Frontal cortex (tissue), 4 donors: ENCODE measurements around the gene HMGXB3. TPM values are rescaled to one million over a fixed set of nuclear protein-coding genes. Genes with fewer than 3 reads are reported as not detected.
"Not testable (repeated sequence)": the region's sequence is repeated elsewhere in the genome, so short reads cannot be mapped to it uniquely, and the experiment has no call there.

Source experiments
- DNase-seq, 2 donors: peaks; one replicate each; pipeline ENCODE4 v3.0.0; 2012; ENCODE audit warnings: low spot score in 2 of 2
- FAIRE-seq: peaks from 2 replicates; lab custom pipeline; 2012; peaks lifted over from hg19 to GRCh38; lab: Jason Lieb, UNC
- small RNA-seq: library from RNA; depleted of rRNA; stranded (forward); fragments of <200 nt; gene quantifications from one replicate; pipeline ENCODE3, GENCODE V24; 2014
- total RNA-seq: library from RNA; depleted of rRNA; stranded (reverse); fragments of >200 nt; gene quantifications from one replicate; pipeline ENCODE4 v1.2.3, GENCODE V29; 2014
- donor health status: control.
- donor health status: control.
- donor health status: control.

Gene HMGXB3
- total RNA-seq, 1 donor from 2014 or later, result 21.2 TPM

GRCh38 chr5:150080696-150081435, 80.3 kb downstream of the HMGXB3 start:
- DNase-seq (peak in 1 of 2 donors; percentile 6), FAIRE-seq (no peak)

DNA sequence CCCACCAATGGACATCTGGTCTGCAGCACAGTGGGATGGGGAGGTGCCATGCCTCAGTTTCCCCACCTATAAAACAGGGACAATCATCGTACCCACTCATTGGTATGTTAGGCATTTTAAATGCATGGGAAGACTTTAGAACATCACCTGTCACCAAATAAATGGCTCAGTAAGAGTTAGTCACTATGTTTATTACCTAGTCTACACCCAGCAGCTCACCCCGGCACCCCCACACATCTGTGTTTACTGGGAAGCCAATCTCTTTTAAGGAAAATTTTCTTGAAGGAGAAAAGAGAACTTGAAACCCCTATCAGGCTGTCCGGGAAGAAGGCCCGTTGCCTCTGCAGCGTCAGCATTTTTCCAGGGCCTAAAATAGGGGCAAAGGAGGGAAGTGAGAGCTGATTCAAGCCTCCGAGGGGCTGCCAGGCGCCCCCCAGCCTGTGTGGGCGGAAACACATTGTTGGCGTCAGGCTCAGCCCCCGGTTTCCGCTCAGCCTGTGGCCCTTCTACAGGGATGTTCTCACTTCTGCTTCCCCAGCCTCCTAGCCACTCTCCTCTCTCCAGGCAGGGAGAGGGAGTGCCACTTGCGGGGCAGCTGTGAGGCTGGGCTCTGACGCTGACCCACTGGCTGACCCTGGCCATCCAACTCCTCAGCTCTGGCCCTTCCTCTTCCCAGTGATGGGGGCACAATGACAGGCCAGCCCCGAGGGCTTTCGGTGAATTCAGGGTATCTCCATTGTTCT, 81.2 kb downstream of the HMGXB3 start:
- FAIRE-seq (no peak), DNase-seq (peak in 1 of 2 donors; percentile 30)

DNA sequence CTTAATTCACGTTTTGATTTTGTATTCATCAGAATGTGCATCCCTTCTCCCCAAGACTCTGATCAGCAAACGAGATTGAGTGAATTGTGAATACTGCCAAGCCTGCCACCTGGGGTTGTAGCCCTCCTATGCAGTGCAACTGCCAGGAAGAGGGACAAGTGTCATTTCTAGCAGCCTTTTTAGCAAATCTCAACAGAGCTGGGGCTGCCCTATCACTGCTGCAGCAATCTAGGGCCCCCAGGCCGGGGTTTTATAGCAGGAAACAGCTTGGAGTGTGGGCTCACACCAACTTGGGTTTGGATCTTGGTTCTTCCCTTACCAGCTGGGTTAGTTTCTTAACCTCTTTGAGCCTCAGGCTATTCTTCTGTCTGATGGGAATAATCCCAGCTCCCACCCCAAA, 81.8 kb downstream of the HMGXB3 start:
- DNase-seq (peak in 1 of 2 donors; percentile 1), FAIRE-seq (no peak)

- DNase-seq, result no peak
These were observed 82.3 kb downstream of the HMGXB3 start for GRCh38 chr5:150082889-150083288.

GRCh38 chr5:150084754-150085153, 84.2 kb downstream of the HMGXB3 start:
- DNase-seq, FAIRE-seq: not testable (repeated sequence)

More at GRCh38 chr5:150082889-150083288, 82.3 kb downstream of the HMGXB3 start:
- FAIRE-seq, result no peak

DNA sequence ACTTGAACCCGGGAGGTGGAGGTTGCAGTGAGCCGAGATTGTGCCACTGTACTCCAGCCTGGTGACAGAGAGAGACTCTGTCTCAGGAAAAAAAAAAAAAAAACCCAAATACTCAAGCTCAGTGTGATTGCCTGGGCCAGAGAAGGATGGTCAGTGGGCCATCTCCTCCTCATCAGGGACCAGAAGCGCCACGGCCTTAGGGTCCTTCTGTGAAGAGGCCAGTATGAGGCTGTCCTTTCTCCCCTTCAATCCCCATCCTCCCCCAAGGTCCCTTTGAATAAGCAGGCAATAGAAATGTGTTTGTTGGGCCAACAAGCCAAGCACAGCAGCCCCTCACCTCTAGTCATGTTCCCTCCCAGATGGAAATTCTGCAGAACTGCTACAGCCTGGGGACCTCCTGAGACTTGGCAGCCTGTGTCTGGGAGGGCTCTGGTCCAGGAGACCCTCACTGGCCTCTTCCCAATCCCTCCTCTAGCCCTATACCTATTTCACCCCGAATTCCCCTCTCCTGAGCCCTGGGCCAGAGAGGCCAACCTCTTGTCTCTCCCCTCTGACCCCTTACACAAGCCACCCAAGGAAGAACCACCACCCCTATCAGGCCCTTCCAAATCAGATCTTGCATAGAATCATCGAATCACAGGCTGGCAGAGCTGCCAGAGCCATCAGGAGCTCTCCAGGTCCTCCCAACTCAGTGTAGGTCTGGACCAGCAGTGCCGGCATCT, 84.8 kb downstream of the HMGXB3 start:
- DNase-seq (peak in 1 of 2 donors; percentile 0), FAIRE-seq (no peak)

- DNase-seq (peak in 1 of 2 donors; percentile 2), FAIRE-seq (no peak)
These were observed 85.6 kb downstream of the HMGXB3 start, which contains the start of gene CSF1R for GRCh38 chr5:150085950-150086715. CSF1R (minus strand) TSS chr5:150086554; CDS start chr5:150086427, 127 bp downstream.

- DNase-seq (no peak), FAIRE-seq (no peak)
These were observed 91.7 kb downstream of the HMGXB3 start for GRCh38 chr5:150092159-150092787.

GRCh38 chr5:150097152-150097551, 96.6 kb downstream of the HMGXB3 start:
- FAIRE-seq, result no peak
- no peak for DNase-seq

GRCh38 chr5:150101023-150101422, 100.5 kb downstream of the HMGXB3 start:
- no peak for DNase-seq
- FAIRE-seq, result no peak

Small RNA genes within 50 kb of the gene (small RNA-seq; reads per million reads assigned to genes)
- not detected for gene RF00019

Other genes with a start within 250 kb of the HMGXB3 start
- not detected for gene PDE6A, start 55.9 kb upstream of the HMGXB3 start, total RNA-seq
- gene SLC26A2, start 40.0 kb upstream of the HMGXB3 start, total RNA-seq, result 16.3 TPM
- gene TIGD6, start 85 bp upstream of the HMGXB3 start, total RNA-seq, result 4.1 TPM
- 5.3 TPM for gene CSF1R, start 85.8 kb downstream of the HMGXB3 start, total RNA-seq
- gene PDGFRB, start 155.1 kb downstream of the HMGXB3 start, total RNA-seq, result 12.2 TPM
- gene CDX1, start 166.0 kb downstream of the HMGXB3 start, total RNA-seq, result not detected
- 2.9 TPM for gene SLC6A7, start 189.3 kb downstream of the HMGXB3 start, total RNA-seq